PC-9 (cell line): Measurements from ENCODE around the gene CLEC4M.

Experiments
- CTCF ChIP-seq: fragments of 200-600 bp; sonication (generic); conservative IDR thresholded peaks from 2 replicates; pipeline ENCODE4 v1.6.1; 2017; ENCODE audit warnings: mixed run types, antibody characterized with exemption, mild to moderate bottlenecking, moderate library complexity
- EZH2 ChIP-seq: fragments of 200-600 bp; sonication (generic); IDR thresholded peaks from 2 replicates; pipeline ENCODE4 v1.8.0; 2017; ENCODE audit warnings: antibody characterized with exemption, low read depth

DNA sequence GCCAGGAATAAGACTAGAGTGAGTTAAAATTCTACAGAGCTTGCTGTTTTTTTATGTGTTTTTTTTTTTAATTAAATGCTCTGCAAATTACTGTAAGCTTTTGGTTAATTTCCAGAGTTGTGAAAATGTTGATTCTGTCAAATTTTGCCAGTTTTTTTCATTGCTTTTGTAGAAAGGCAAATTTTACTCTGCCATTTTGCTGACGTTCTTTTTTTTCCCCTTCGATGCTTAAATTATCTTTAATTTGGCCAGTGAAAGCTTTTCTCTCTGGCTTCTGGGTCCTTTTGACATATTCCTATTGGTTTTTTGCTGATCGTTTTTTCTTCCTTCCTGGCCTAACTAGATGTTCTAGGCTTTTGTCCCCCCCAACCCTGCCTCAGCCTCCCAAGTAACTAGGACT lies 43.2 kb downstream of the CLEC4M start:
- no peak for TF ChIP-seq CTCF
- TF ChIP-seq EZH2, result no peak
